IMR-90 (cell line): ENCODE results near the gene CRYGA. TPM values are rescaled to one million over a fixed set of nuclear protein-coding genes. Genes with fewer than 3 reads are reported as not detected.

Experiments
- ATAC-seq: fragments of 200-7000 bp; cut with Tn5 transposase; 2 replicates; pipeline ENCODE4 v1.9.1; 2020; ENCODE audit warnings: low read depth, mild to moderate bottlenecking, moderate library complexity
- BruUV-seq: library from RNA; stranded (reverse); fragments of 400-500 nt; replicated peaks from 2 replicates; lab custom pipeline; 2021; lab: Mats Ljungman, UMichigan
- CTCF ChIA-PET: fragments of 300-600 bp; formaldehyde crosslinking; extraction: SDS; loops from one replicate; lab custom pipeline; 2021; ENCODE audit warnings: antibody characterized with exemption; lab: Yijun Ruan, JAX
- POLR2A ChIA-PET: fragments of 300-600 bp; sonication (Branson Sonifier 250); formaldehyde crosslinking; loops from one replicate; lab custom pipeline; 2022; ENCODE audit warnings: antibody characterized with exemption; ENCODE audit not compliant: unreplicated experiment; lab: Charles Lee
- DNase-seq: peaks from one replicate; pipeline ENCODE4 v3.0.0; 2013
- H2AFZ ChIP-seq: replicated peaks from 2 replicates; pipeline ENCODE3; 2013; ENCODE audit warnings: low read length, mild to moderate bottlenecking; ENCODE audit not compliant: poor library complexity
- H2AK5ac ChIP-seq: 2 replicates; pipeline ENCODE4 v1.6.1; 2013; ENCODE audit warnings: low read depth, low read length, inconsistent platforms
- H2AK9ac ChIP-seq: replicated peaks from 2 replicates; pipeline ENCODE3; 2013; ENCODE audit warnings: mild to moderate bottlenecking, low read depth, low read length, moderate library complexity; ENCODE audit not compliant: poor library complexity
- H2BK120ac ChIP-seq: 2 replicates; pipeline ENCODE4 v1.6.1; 2013; ENCODE audit warnings: low read depth, low read length, inconsistent platforms
- H2BK15ac ChIP-seq: 3 replicates; pipeline ENCODE4 v1.6.1; 2013; ENCODE audit warnings: low read depth, low read length, inconsistent platforms
- H2BK20ac ChIP-seq: 2 replicates; pipeline ENCODE4 v1.6.1; 2013; ENCODE audit warnings: low read depth, mild to moderate bottlenecking, inconsistent platforms, low read length, moderate library complexity
- H2BK5ac ChIP-seq: 2 replicates; pipeline ENCODE4 v1.6.1; 2013; ENCODE audit warnings: mild to moderate bottlenecking, low read depth, low read length, inconsistent platforms; ENCODE audit not compliant: poor library complexity, severe bottlenecking
- H3K14ac ChIP-seq: replicated peaks from 2 replicates; pipeline ENCODE4 v1.6.1; 2013; ENCODE audit warnings: low read depth, low read length, inconsistent platforms
- H3K18ac ChIP-seq: 2 replicates; pipeline ENCODE4 v1.6.1; 2013; ENCODE audit warnings: low read depth, low read length, control low read depth
- H3K23ac ChIP-seq: 2 replicates; pipeline ENCODE4 v1.6.1; 2013; ENCODE audit warnings: low read depth, low read length, inconsistent platforms
- H3K27ac ChIP-seq: 2 replicates; pipeline ENCODE4 v1.5.1; 2013; ENCODE audit warnings: mild to moderate bottlenecking, control low read depth, low read length; ENCODE audit not compliant: insufficient read depth
- H3K27me3 ChIP-seq: 2 replicates; pipeline ENCODE4 v1.6.1; 2013; ENCODE audit warnings: low read length; ENCODE audit not compliant: control insufficient read depth, insufficient read depth
- H3K36me3 ChIP-seq: 2 replicates; pipeline ENCODE4 v1.6.1; 2013; ENCODE audit warnings: low read length, mixed read lengths; ENCODE audit not compliant: control insufficient read depth, insufficient read depth
- H3K4ac ChIP-seq: 2 replicates; pipeline ENCODE4 v1.6.1; 2013; ENCODE audit warnings: low read depth, low read length, inconsistent platforms
- H3K4me1 ChIP-seq: 2 replicates; pipeline ENCODE4 v1.6.1; 2013; ENCODE audit warnings: low read length, mixed read lengths; ENCODE audit not compliant: control insufficient read depth, insufficient read depth
- H3K4me2 ChIP-seq: 2 replicates; pipeline ENCODE4 v1.6.1; 2013; ENCODE audit warnings: low read depth, mild to moderate bottlenecking, control low read depth, low read length, moderate library complexity
- H3K4me3 ChIP-seq: 2 replicates; pipeline ENCODE4 v1.5.1; 2013; ENCODE audit warnings: low read depth, mild to moderate bottlenecking, control low read depth, low read length, moderate library complexity; ENCODE audit not compliant: insufficient read depth
- H3K56ac ChIP-seq: 2 replicates; pipeline ENCODE4 v1.6.1; 2013; ENCODE audit warnings: low read length, inconsistent platforms; ENCODE audit not compliant: insufficient read depth; ENCODE audit errors: extremely low read depth
- H3K79me1 ChIP-seq, 2 experiments: 2 replicates each; pipeline ENCODE4 v1.6.1; 2013; ENCODE audit warnings: low read length in 2 of 2, inconsistent platforms in 1 of 2, low read depth in 1 of 2
- H3K9ac ChIP-seq: 2 replicates; pipeline ENCODE4 v1.6.1; 2013; ENCODE audit warnings: low read depth, low read length, control low read depth
- H3K9me1 ChIP-seq: 2 replicates; pipeline ENCODE4 v1.6.1; 2013; ENCODE audit warnings: low read length, inconsistent platforms; ENCODE audit not compliant: insufficient read depth
- H3K9me3 ChIP-seq: 2 replicates; pipeline ENCODE4 v1.6.1; 2013; ENCODE audit warnings: low read length; ENCODE audit not compliant: control insufficient read depth, insufficient read depth
- H4K20me1 ChIP-seq: 2 replicates; pipeline ENCODE4 v1.6.1; 2013; ENCODE audit warnings: low read length, inconsistent platforms; ENCODE audit not compliant: insufficient read depth
- H4K5ac ChIP-seq: 2 replicates; pipeline ENCODE4 v1.6.1; 2013; ENCODE audit warnings: mild to moderate bottlenecking, low read depth, low read length, control low read depth
- H4K8ac ChIP-seq, 2 experiments: 2 replicates each; pipeline ENCODE4 v1.6.1; 2013; ENCODE audit warnings: low read depth in 2 of 2, low read length in 2 of 2, control low read depth in 1 of 2, inconsistent platforms in 1 of 2
- H4K91ac ChIP-seq: 2 replicates; pipeline ENCODE4 v1.6.1; 2013; ENCODE audit warnings: low read depth, low read length, inconsistent platforms; ENCODE audit not compliant: insufficient read depth
- BHLHE40 ChIP-seq: fragments of 150-350 bp; IDR thresholded peaks from 2 replicates; pipeline ENCODE4 v1.6.1; 2016; ENCODE audit warnings: mild to moderate bottlenecking, low read depth, low read length
- CEBPB ChIP-seq: IDR thresholded peaks from 2 replicates; pipeline ENCODE4 v1.6.1; 2012; ENCODE audit warnings: low read depth, low read length, improper control_type of control experiment
- FOS ChIP-seq: fragments of 150-350 bp; IDR thresholded peaks from 2 replicates; pipeline ENCODE4 v1.6.1; 2016; ENCODE audit warnings: low read depth, low read length
- MAFK ChIP-seq: IDR thresholded peaks from 2 replicates; pipeline ENCODE4 v1.6.1; 2012; ENCODE audit warnings: low read depth, low read length, improper control_type of control experiment
- MAZ ChIP-seq: IDR thresholded peaks from 2 replicates; pipeline ENCODE4 v1.6.1; 2012; ENCODE audit warnings: low read depth, mild to moderate bottlenecking, low read length, improper control_type of control experiment, moderate library complexity, borderline replicate concordance
- SMC3 ChIP-seq: fragments of 150-350 bp; IDR thresholded peaks from 2 replicates; pipeline ENCODE4 v1.6.1; 2016; ENCODE audit warnings: low read depth, mild to moderate bottlenecking, antibody characterized with exemption, low read length, moderate library complexity
- WGBS, 2 experiments: methylation state at CpG; one replicate each; pipeline versions ENCODE4 v1.1.5 to v1.1.7; 2013; ENCODE audit warnings: missing lambda C conversion rate in 2 of 2; ENCODE audit not compliant: insufficient read length in 1 of 2; ENCODE audit errors: extremely low coverage in 2 of 2; 5-methylcytosine and 5-hydroxymethylcytosine counted together
- dilution Hi-C: fragments of 300-500 bp; cut with HindIII; formaldehyde crosslinking; loops from one replicate; pipeline ENCODE4 v1.14.3; 2018; ENCODE audit warnings: low sequenced_read_pairs; ENCODE audit not compliant: unreplicated experiment
- in situ Hi-C: fragments of 300-500 bp; cut with MboI; formaldehyde crosslinking; loops from 3 replicates; pipeline ENCODE4 v1.14.3; 2019; ENCODE audit warnings: low sequenced_read_pairs, inconsistent platforms, mixed read lengths
- intact Hi-C: fragments of 100-400 bp; cut with micrococcal nuclease; formaldehyde crosslinking; loops from 2 replicates; pipeline ENCODE4 v1.10.0; 2022
- polyA plus RNA-seq, 3 experiments: library from polyadenylated mRNA; depleted of rRNA; stranded (reverse); fragments of >200 nt; gene quantifications; 2 replicates each; pipeline ENCODE4 v1.2.3, GENCODE V29; 2012; ENCODE audit warnings: low replicate concordance in 1 of 3
- total RNA-seq: library from RNA; depleted of rRNA; stranded (reverse); fragments of >200 nt; gene quantifications from 2 replicates; pipeline ENCODE4 v1.2.3, GENCODE V29; 2012
- TF ChIP-seq, protein P1 (sequence below): fragments of 150-350 bp; IDR thresholded peaks from 2 replicates; pipeline ENCODE4 v1.6.1; 2016; ENCODE audit warnings: low read depth, mild to moderate bottlenecking, low read length, moderate library complexity, borderline replicate concordance

The CRYGA gene
- total and polyA plus RNA-seq, 2 of the 4 experiments (the other 2 are of a cell fraction): not detected

DNA sequence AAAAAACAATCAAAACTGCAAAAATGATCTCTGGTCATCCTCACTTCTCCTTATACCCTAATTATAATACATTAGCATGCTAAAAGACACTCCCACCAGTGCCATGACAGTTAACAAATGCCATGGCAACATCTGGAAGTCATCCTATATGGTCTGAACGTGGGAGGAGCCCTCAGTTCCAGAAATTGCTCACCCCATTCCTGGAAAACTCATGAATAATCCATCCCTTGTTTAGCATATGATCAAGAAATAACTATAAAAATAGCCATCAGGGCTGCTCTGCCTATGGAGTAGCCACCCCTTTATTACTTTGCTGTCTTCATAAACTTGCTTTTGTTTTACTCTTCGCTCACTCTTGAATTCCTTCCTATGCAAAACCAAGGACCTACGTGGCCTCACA is 32.1 kb upstream of the CRYGA start:
- H2AK5ac ChIP-seq: no peak overlapping the region
- no peak overlapping the region for H3K56ac ChIP-seq
- no peak overlapping the region for H4K91ac ChIP-seq
- no peak overlapping the region for H3K4me3 ChIP-seq
- no peak overlapping the region for H2AFZ ChIP-seq
- H2AK9ac ChIP-seq: no peak overlapping the region
- ChIA-PET POLR2A (no interaction called here), CTCF (no interaction called here)
- no peak overlapping the region for H3K23ac ChIP-seq
- H2BK20ac ChIP-seq: no peak overlapping the region
- no peak for TF ChIP-seq BHLHE40
- TF ChIP-seq MAFK: no peak
- TF ChIP-seq CEBPB: no peak
- TF ChIP-seq SMC3: no peak
- no peak for TF ChIP-seq MAZ
- no peak for TF ChIP-seq FOS
- TF ChIP-seq, protein P1, sequence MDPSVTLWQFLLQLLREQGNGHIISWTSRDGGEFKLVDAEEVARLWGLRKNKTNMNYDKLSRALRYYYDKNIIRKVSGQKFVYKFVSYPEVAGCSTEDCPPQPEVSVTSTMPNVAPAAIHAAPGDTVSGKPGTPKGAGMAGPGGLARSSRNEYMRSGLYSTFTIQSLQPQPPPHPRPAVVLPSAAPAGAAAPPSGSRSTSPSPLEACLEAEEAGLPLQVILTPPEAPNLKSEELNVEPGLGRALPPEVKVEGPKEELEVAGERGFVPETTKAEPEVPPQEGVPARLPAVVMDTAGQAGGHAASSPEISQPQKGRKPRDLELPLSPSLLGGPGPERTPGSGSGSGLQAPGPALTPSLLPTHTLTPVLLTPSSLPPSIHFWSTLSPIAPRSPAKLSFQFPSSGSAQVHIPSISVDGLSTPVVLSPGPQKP: no peak
- no peak overlapping the region for H2BK15ac ChIP-seq
- dilution Hi-C loops (no loop called here), in situ Hi-C loops (no loop called here), intact Hi-C loops (no loop called here)
- no peaks in the 10 kb centered on the region for H3K9me3 ChIP-seq
- H3K27ac ChIP-seq: no peak overlapping the region
- no peaks in the 10 kb centered on the region for H3K36me3 ChIP-seq
- no peaks in the 10 kb centered on the region for H4K20me1 ChIP-seq
- H4K5ac ChIP-seq: no peak overlapping the region
- H2BK120ac ChIP-seq: no peak overlapping the region
- BruUV-seq: no TSS peak
- no peak overlapping the region for H3K4ac ChIP-seq
- H3K18ac ChIP-seq: no peak overlapping the region
- ATAC-seq (no peak), DNase-seq (no peak)
- H3K79me1 ChIP-seq: no peaks in the 10 kb centered on the region
- H4K8ac ChIP-seq: no peak overlapping the region
- no peak overlapping the region for H3K14ac ChIP-seq
- no peak overlapping the region for H3K9ac ChIP-seq
- H3K4me2 ChIP-seq: no peak overlapping the region
- WGBS, 2 experiments: 80% methylated on average over 1 of the region's 3 CpGs; no CpG with 5 or more reads in 1 of the 2 experiments
- no peak overlapping the region for H2BK5ac ChIP-seq
- no peaks in the 10 kb centered on the region for H3K9me1 ChIP-seq
- H3K4me1 ChIP-seq: no peaks in the 10 kb centered on the region
- peaks cover 2% of the 10 kb centered on the region; the same call in 1 of the 2 replicates for H3K27me3 ChIP-seq
